C4-2B (cell line): ENCODE measurements around the gene POGLUT2.

Source experiments
- CTCF ChIP-seq: fragments of 450-650 bp; conservative IDR thresholded peaks from 2 replicates; pipeline ENCODE4 v1.5.1; 2017; ENCODE audit warnings: mild to moderate bottlenecking
- ZFX ChIP-seq: fragments of 450-650 bp; IDR thresholded peaks from 2 replicates; pipeline ENCODE4 v1.6.1; 2017

- TF ChIP-seq CTCF, result no peak
- no peak for TF ChIP-seq ZFX
Measured at GRCh38 chr13:102781591-102781990, 17.2 kb downstream of the POGLUT2 start.
